ENCODE results near the gene PANK4. TPM values are rescaled to one million over a fixed set of nuclear protein-coding genes. Genes with fewer than 3 reads are reported as not detected.

PANK4 gene
- total RNA-seq, 1 experiment from 2014 or later, result 32.2 TPM

DNA sequence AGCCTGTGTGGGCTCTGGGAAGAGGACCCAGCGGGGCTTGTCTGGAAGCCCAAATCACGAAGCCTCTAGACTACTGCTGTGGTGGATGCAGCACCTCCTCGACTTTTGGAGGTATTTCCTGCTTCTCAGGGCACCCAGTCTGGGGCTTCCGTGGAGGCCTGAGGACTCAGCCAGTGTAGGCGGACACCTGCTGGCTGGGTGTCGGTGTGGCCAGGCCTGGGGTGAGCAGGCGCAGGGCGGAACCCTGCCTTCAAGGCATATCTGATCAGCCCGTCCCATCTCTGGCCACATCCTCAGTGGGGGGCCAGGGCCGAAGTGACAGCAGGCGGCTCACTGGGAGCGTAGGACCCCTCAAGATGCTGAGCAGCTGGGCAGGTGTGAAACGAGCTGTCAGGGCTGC, 43.4 kb downstream of the PANK4 start:
- Histone ChIP-seq H4K5ac (ENCODE audit: insufficient read length, low read depth, low read length) (no peak overlapping the region), H3K79me1 (ENCODE audit: insufficient read depth, low read depth, low read length, poor library complexity, severe bottlenecking) (no peaks in the 10 kb centered on the region), H3K4ac (ENCODE audit: low read depth, low read length) (no peak overlapping the region), H3K27ac (ENCODE audit: insufficient read length, low read depth, low read length) (no peak overlapping the region), H3K14ac (ENCODE audit: insufficient read depth, low read length) (no peak overlapping the region), H2BK5ac (ENCODE audit: insufficient read length, low read length) (no peak overlapping the region), H3K56ac (ENCODE audit: insufficient read length, low read depth, low read length) (no peak overlapping the region), H3T11ph (ENCODE audit: low read length) (no peak overlapping the region), H4K8ac (replicated peaks; ENCODE audit: insufficient read length, low read depth, low read length) (no peak overlapping the region), H2BK12ac (ENCODE audit: insufficient read length, low read depth, low read length) (no peak overlapping the region), H3K79me2 (ENCODE audit: insufficient read depth, low read length) (no peaks in the 10 kb centered on the region), H2BK20ac (ENCODE audit: low read depth, low read length, poor library complexity, severe bottlenecking) (no peak overlapping the region), H2BK15ac (ENCODE audit: low read depth, low read length) (no peak overlapping the region), H4K91ac (ENCODE audit: insufficient read length, low read depth, low read length) (no peak overlapping the region), H3K9ac (ENCODE audit: extremely low read depth, insufficient read length, low read length) (no peak overlapping the region), H3K27me3 (ENCODE audit: insufficient read depth, low read length) (no peaks in the 10 kb centered on the region), H3K4me1 (ENCODE audit: insufficient read depth, low read length) (no peaks in the 10 kb centered on the region), H2AK5ac (ENCODE audit: insufficient read length, low read length) (no peak overlapping the region), H3K23me2 (ENCODE audit: insufficient read length, low read depth, low read length, poor library complexity, severe bottlenecking) (no peaks in the 10 kb centered on the region), H3K9me3 (ENCODE audit: control insufficient read depth, low read depth, low read length) (no peaks in the 10 kb centered on the region), H2BK120ac (ENCODE audit: low read depth, low read length, poor library complexity, severe bottlenecking) (no peak overlapping the region), H3K18ac (ENCODE audit: insufficient read length, low read depth, low read length) (no peak overlapping the region), H3K4me2 (ENCODE audit: insufficient read depth, insufficient read length, low read length) (no peak overlapping the region), H2AFZ (ENCODE audit: low read length) (no peak overlapping the region), H4K20me1 (ENCODE audit: control insufficient read depth, insufficient read depth, insufficient read length) (no peaks in the 10 kb centered on the region), H3K23ac (ENCODE audit: insufficient read length, low read depth, low read length) (no peak overlapping the region)
- Mint-ChIP-seq H3K4me1 (no peaks in the 10 kb centered on the region), H3K4me3 (no peak overlapping the region), H3K9me3 (peaks cover 2 to 3% of the 10 kb centered on the region in 2 experiments; a peak in 3 of 5 replicates), H3K27ac (no peak overlapping the region), H3K36me3 (ENCODE audit: insufficient read depth in 1 of 3, low read depth in 3 of 3) (0 out of 7 replicates have a peak, but pooled peaks cover 0 to 1% (median 0%) of the 10 kb centered on the region in 3 experiments), H3K27me3 (ENCODE audit: low read depth) (peaks cover 14% of the 10 kb centered on the region)
- no peak for DNase-seq
- TF ChIP-seq, protein P1, sequence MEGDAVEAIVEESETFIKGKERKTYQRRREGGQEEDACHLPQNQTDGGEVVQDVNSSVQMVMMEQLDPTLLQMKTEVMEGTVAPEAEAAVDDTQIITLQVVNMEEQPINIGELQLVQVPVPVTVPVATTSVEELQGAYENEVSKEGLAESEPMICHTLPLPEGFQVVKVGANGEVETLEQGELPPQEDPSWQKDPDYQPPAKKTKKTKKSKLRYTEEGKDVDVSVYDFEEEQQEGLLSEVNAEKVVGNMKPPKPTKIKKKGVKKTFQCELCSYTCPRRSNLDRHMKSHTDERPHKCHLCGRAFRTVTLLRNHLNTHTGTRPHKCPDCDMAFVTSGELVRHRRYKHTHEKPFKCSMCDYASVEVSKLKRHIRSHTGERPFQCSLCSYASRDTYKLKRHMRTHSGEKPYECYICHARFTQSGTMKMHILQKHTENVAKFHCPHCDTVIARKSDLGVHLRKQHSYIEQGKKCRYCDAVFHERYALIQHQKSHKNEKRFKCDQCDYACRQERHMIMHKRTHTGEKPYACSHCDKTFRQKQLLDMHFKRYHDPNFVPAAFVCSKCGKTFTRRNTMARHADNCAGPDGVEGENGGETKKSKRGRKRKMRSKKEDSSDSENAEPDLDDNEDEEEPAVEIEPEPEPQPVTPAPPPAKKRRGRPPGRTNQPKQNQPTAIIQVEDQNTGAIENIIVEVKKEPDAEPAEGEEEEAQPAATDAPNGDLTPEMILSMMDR (conservative IDR thresholded peaks at IDR 0.05), result no peak
- WGBS (ENCODE audit: extremely low coverage, insufficient read length, low lambda C conversion rate), result no CpG with 5 or more reads among the region's 13 CpGs
